K562 (cell line): ENCODE results near the gene AGPAT1. TPM values are rescaled to one million over a fixed set of nuclear protein-coding genes. Genes with fewer than 3 reads are reported as not detected.

Source experiments
- AFF1 ChIP-seq, 2 experiments: fragments of 450-650 bp; IDR thresholded peaks; 2 replicates each; pipeline ENCODE4 v1.6.1; 2018; ENCODE audit warnings: mild to moderate bottlenecking in 2 of 2, low read depth in 1 of 2; ENCODE audit not compliant: partially characterized antibody in 2 of 2
- ETV5 ChIP-seq: sonication (generic); formaldehyde crosslinking; IDR thresholded peaks from 2 replicates; pipeline ENCODE4 v1.4.0; 2020; ENCODE audit warnings: low read depth, mild to moderate bottlenecking, missing genetic modification reagents
- GATAD2A ChIP-seq: fragments of 450-650 bp; IDR thresholded peaks from 2 replicates; pipeline ENCODE4 v1.6.1; 2017
- JUND ChIP-seq, 2 experiments: IDR thresholded peaks; 2 replicates in 1 of 2; 3 replicates in 1 of 2; pipeline ENCODE4 v1.6.1; 2011; ENCODE audit warnings: borderline replicate concordance in 2 of 2, low read depth in 2 of 2, low read length in 2 of 2, improper control_type of control experiment in 1 of 2, missing biosample characterization in 1 of 2, missing genetic modification characterization in 1 of 2, missing genetic modification reagents in 1 of 2
- MBD2 ChIP-seq: sonication (generic); IDR thresholded peaks from 2 replicates; pipeline ENCODE4 v1.6.1; 2016; ENCODE audit warnings: low read depth, borderline replicate concordance
- MTA3 ChIP-seq: fragments of 450-650 bp; formaldehyde crosslinking; IDR thresholded peaks from 2 replicates; pipeline ENCODE4 v1.6.1; 2017; ENCODE audit warnings: mild to moderate bottlenecking, borderline replicate concordance
- RAD51 ChIP-seq: fragments of 450-650 bp; IDR thresholded peaks from 2 replicates; pipeline ENCODE4 v1.7.1; 2016; ENCODE audit warnings: low read depth, mild to moderate bottlenecking, borderline replicate concordance
- SAFB2 ChIP-seq: fragments of 200-400 bp; formaldehyde crosslinking; IDR thresholded peaks from 2 replicates; pipeline ENCODE4 v1.6.1; 2018; ENCODE audit warnings: borderline replicate concordance, low read length, low read depth, moderate library complexity; ENCODE audit not compliant: severe bottlenecking
- SMC3 ChIP-seq: conservative IDR thresholded peaks from 2 replicates; pipeline ENCODE4 v1.6.1; 2011; ENCODE audit warnings: low read depth, low read length, improper control_type of control experiment; ENCODE audit not compliant: insufficient read depth
- TFE3 ChIP-seq: fragments of 450-650 bp; formaldehyde crosslinking; IDR thresholded peaks from 2 replicates; pipeline ENCODE4 v1.4.0; 2020; ENCODE audit warnings: mild to moderate bottlenecking, mixed read lengths
- XRCC3 ChIP-seq: fragments of 450-650 bp; IDR thresholded peaks from 2 replicates; pipeline ENCODE4 v1.6.1; 2017; ENCODE audit warnings: mild to moderate bottlenecking, moderate library complexity
- ZBTB7A ChIP-seq: IDR thresholded peaks from 2 replicates; pipeline ENCODE4 v1.6.1; 2011; ENCODE audit warnings: low read depth, mild to moderate bottlenecking, low read length, moderate library complexity, borderline replicate concordance; ENCODE audit not compliant: control insufficient read depth
- ZKSCAN1 ChIP-seq: fragments of 150-350 bp; IDR thresholded peaks from 2 replicates; pipeline ENCODE4 v1.6.1; 2016; ENCODE audit warnings: low read depth, low read length
- ZNF12 ChIP-seq: sonication (generic); formaldehyde crosslinking; IDR thresholded peaks from 2 replicates; pipeline ENCODE4 v1.4.0; 2020; ENCODE audit warnings: mild to moderate bottlenecking, missing genetic modification reagents
- ZNF143 ChIP-seq: sonication (generic); formaldehyde crosslinking; IDR thresholded peaks from 2 replicates; pipeline ENCODE4 v1.9.0; 2022; ENCODE audit warnings: mild to moderate bottlenecking, missing genetic modification reagents
- ZNF24 ChIP-seq: fragments of 450-650 bp; IDR thresholded peaks from 2 replicates; pipeline ENCODE4 v1.6.1; 2016
- ZNF592 ChIP-seq: fragments of 450-650 bp; IDR thresholded peaks from 2 replicates; pipeline ENCODE4 v1.6.1; 2017; ENCODE audit warnings: antibody characterized with exemption, mild to moderate bottlenecking
- polyA plus RNA-seq, 8 experiments: library from polyadenylated mRNA; depleted of rRNA in 4 of 8; stranded (reverse) in 5 of 8; unstranded in 3 of 8; fragments of >200 nt; fragmentation: Nextera tagmentation in 2 of 8; fragmentation: Illumina TruSeq in 1 of 8; extraction: Ambion mirVana in 2 of 8; extraction: Trizol in 1 of 8; gene quantifications; 2 replicates each; pipeline versions ENCODE4 v1.2.1 to v1.2.3, GENCODE V29; 2011 to 2014; ENCODE audit warnings: inconsistent platforms in 1 of 8, missing spikeins in 1 of 8
- total RNA-seq, 7 experiments: library from RNA; depleted of rRNA in 6 of 7; stranded (reverse); fragments of >200 nt in 6 of 7; fragmentation: Illumina TruSeq in 2 of 7; extraction: Trizol in 2 of 7; gene quantifications; 2 replicates each; pipeline versions ENCODE4 v1.2.1 to v1.2.3, GENCODE V29; 2011 to 2021; ENCODE audit warnings: low replicate concordance in 1 of 7

The AGPAT1 gene
- total and polyA plus RNA-seq, 9 of the 15 experiments (the other 6 are each of a cell fraction or from before 2014, with no cell fraction given) = 37.9 to 176 (median 69.4) TPM

- TF ChIP-seq ZNF592 = no peak
- 0 out of 2 replicates have a peak, but pooled peaks have one; percentile 60 for TF ChIP-seq ZNF12 (CRISPR knock-in tag)
- TF ChIP-seq ZKSCAN1 = no peak
- no peak for TF ChIP-seq ZNF143 (CRISPR knock-in tag)
- no peak for TF ChIP-seq ZNF24
- no peak for TF ChIP-seq JUND (IDR thresholded peaks at IDR 0.05; ENCODE audit: borderline replicate concordance, low read depth, low read length)
- TF ChIP-seq JUND (tag; IDR thresholded peaks at IDR 0.05; ENCODE audit: borderline replicate concordance, low read depth, low read length) = no peak
- TF ChIP-seq GATAD2A = peak; percentile 78; the same call in 1 of the 2 replicates
- TF ChIP-seq MBD2 = no peak
- peak; percentile 63 for TF ChIP-seq ETV5 (CRISPR knock-in tag)
- TF ChIP-seq ZBTB7A = peak; percentile 62; the same call in 1 of the 2 replicates
- TF ChIP-seq SMC3 = no peak
- peak in 1 of 2 experiments; percentile 17 for TF ChIP-seq AFF1 (IDR thresholded peaks at IDR 0.05; ENCODE audit: low read depth in 1 of 2, partially characterized antibody in 2 of 2)
- peak; percentile 84 for TF ChIP-seq RAD51
- TF ChIP-seq MTA3 = 0 out of 2 replicates have a peak, but pooled peaks have one; percentile 41
- TF ChIP-seq XRCC3 = no peak
- TF ChIP-seq SAFB2 = no peak
- TF ChIP-seq TFE3 (CRISPR knock-in tag) = peak; percentile 64
These were observed 2.9 kb upstream of the AGPAT1 start (continued) for GRCh38 chr6:32178547-32179440.
